ENCODE results near the gene ERAP2.

- TF ChIP-seq CTCF (conservative IDR thresholded peaks at IDR 0.05 in 1 of 2, IDR thresholded peaks at IDR 0.05 in 1 of 2; ENCODE audit: extremely low read depth in 1 of 2, insufficient read depth in 1 of 2, low read depth in 1 of 2, low read length in 2 of 2) (no peak), EZH2 (IDR thresholded peaks at IDR 0.05; ENCODE audit: borderline replicate concordance, low read length) (no peak)
Observed at GRCh38 chr5:96843140-96843539, 33.2 kb upstream of the ERAP2 start.

Data from mammary epithelial cell (primary cell).